ENCODE data around the gene FBLN1. TPM values are rescaled to one million over a fixed set of nuclear protein-coding genes. Genes with fewer than 3 reads are reported as not detected.
A peak's percentile ranks its signal among the peaks of the same experiment; 100 is the strongest.

Gene FBLN1
- total RNA-seq, 1 donor from 2014 or later: 297 TPM

GRCh38 chr22:45526281-45526680 lies 23.6 kb downstream of the FBLN1 start:
- TF ChIP-seq CTCF (IDR thresholded peaks at IDR 0.05; ENCODE audit: unreplicated experiment): no peak
- Mint-ChIP-seq H3K4me1 (peaks cover 28% of the 10 kb centered on the region), H3K9me3 (no peaks in the 10 kb centered on the region), H3K4me3 (no peak overlapping the region), H3K27ac (no peak overlapping the region), H3K27me3 (ENCODE audit: low read depth) (no peaks in the 10 kb centered on the region), H3K36me3 (peaks cover 10% of the 10 kb centered on the region)
- no peak for DNase-seq (ENCODE audit: low spot score in 2 of 2, unreplicated experiment in 2 of 2)

DNA sequence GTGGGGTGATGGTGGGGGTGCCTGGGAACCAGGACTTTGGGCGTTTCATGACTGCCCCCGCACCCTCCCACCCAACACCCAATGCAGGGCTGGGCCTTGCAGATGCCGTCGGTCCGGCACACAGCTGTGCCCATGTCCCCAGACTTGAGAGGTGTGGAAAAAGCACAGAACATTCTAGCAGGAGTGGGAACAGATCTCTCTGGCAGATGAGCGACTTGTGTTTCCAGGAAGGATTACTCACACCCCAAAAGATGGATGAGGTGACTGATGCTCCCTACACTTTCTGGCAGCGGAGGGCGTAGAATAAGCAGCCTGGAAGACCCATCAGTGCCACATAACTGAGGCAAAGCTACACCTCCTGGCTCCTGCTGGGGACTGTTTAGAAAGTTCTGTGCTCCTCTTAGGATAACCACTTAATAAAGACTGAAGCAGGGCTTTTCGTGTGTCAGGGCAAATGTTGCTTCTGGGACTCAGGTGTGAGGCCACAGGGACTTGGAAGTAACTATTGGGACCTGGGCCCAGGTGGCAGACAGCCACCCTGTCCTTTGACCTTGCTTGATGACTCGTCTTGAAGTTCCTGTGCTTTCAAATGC lies 24.2 kb downstream of the FBLN1 start:
- Mint-ChIP-seq H3K36me3 (peaks cover 10% of the 10 kb centered on the region), H3K27ac (no peak overlapping the region)
- no peak for DNase-seq (ENCODE audit: low spot score in 2 of 2, unreplicated experiment in 2 of 2)

GRCh38 chr22:45527456-45527855 lies 24.8 kb downstream of the FBLN1 start:
- H3K4me3 Mint-ChIP-seq: no peak overlapping the region
- H3K36me3 Mint-ChIP-seq: peaks cover 10% of the 10 kb centered on the region
- TF ChIP-seq CTCF (IDR thresholded peaks at IDR 0.05; ENCODE audit: unreplicated experiment): no peak
- peaks cover 34% of the 10 kb centered on the region for H3K4me1 Mint-ChIP-seq
- no peaks in the 10 kb centered on the region for H3K27me3 Mint-ChIP-seq (ENCODE audit: low read depth)
- no peak for DNase-seq (ENCODE audit: low spot score in 2 of 2, unreplicated experiment in 2 of 2)
- peak overlapping the region; percentile 36 for H3K27ac Mint-ChIP-seq
- H3K9me3 Mint-ChIP-seq: no peaks in the 10 kb centered on the region

More for the DNA sequence above, 24.2 kb downstream of the FBLN1 start:
- Mint-ChIP-seq H3K4me3 (no peak overlapping the region), H3K4me1 (peaks cover 32% of the 10 kb centered on the region), H3K27me3 (ENCODE audit: low read depth) (no peaks in the 10 kb centered on the region), H3K9me3 (no peaks in the 10 kb centered on the region)
- TF ChIP-seq CTCF (IDR thresholded peaks at IDR 0.05; ENCODE audit: unreplicated experiment): no peak

- no peak for DNase-seq (ENCODE audit: low spot score in 2 of 2, unreplicated experiment in 2 of 2)
- Mint-ChIP-seq H3K36me3 (peaks cover 6% of the 10 kb centered on the region), H3K27me3 (ENCODE audit: low read depth) (no peaks in the 10 kb centered on the region), H3K4me1 (peaks cover 30% of the 10 kb centered on the region), H3K4me3 (no peak overlapping the region), H3K27ac (peak overlapping the region; percentile 36), H3K9me3 (no peaks in the 10 kb centered on the region)
- TF ChIP-seq CTCF (IDR thresholded peaks at IDR 0.05; ENCODE audit: unreplicated experiment): no peak
Observed at GRCh38 chr22:45528046-45528445, 25.4 kb downstream of the FBLN1 start.

GRCh38 chr22:45529105-45529504 lies 26.4 kb downstream of the FBLN1 start:
- Mint-ChIP-seq H3K4me1 (peaks cover 33% of the 10 kb centered on the region), H3K4me3 (no peak overlapping the region), H3K36me3 (peaks cover 6% of the 10 kb centered on the region), H3K27me3 (ENCODE audit: low read depth) (no peaks in the 10 kb centered on the region), H3K9me3 (no peaks in the 10 kb centered on the region), H3K27ac (no peak overlapping the region)
- no peak for TF ChIP-seq CTCF (IDR thresholded peaks at IDR 0.05; ENCODE audit: unreplicated experiment)
- no peak for DNase-seq (ENCODE audit: low spot score in 2 of 2, unreplicated experiment in 2 of 2)

All from mesothelial cell of epicardium (in vitro differentiated cells).